ENCODE results near the gene RAB36. TPM values are rescaled to one million over a fixed set of nuclear protein-coding genes. Genes with fewer than 3 reads are reported as not detected.

Gene RAB36
- total and polyA plus RNA-seq, 2 donors (not counting 1 experiment from before 2014, with no cell fraction given): 1.1 to 3.3 TPM

GRCh38 chr22:23122992-23123803 is 22.1 kb upstream of the RAB36 start:
- Histone ChIP-seq H2AFZ (ENCODE audit: insufficient read depth, low read depth, low read length, poor library complexity, severe bottlenecking) (no peak overlapping the region), H3K4me2 (replicated peaks; ENCODE audit: low read depth, low read length, poor library complexity, severe bottlenecking) (no peak overlapping the region), H3K9me3 (ENCODE audit: control extremely low read depth in 1 of 3, control insufficient read depth in 2 of 3, insufficient read depth in 1 of 3, low read length in 2 of 3) (no peaks in the 10 kb centered on the region), H4K20me1 (ENCODE audit: control insufficient read depth, insufficient read depth, low read length, poor library complexity, severe bottlenecking) (no peaks in the 10 kb centered on the region), H3K9ac (ENCODE audit: low read length) (no peak overlapping the region), H3K79me2 (ENCODE audit: control insufficient read depth, insufficient read depth, low read length) (no peaks in the 10 kb centered on the region), H3K27ac (ENCODE audit: low read length in 2 of 2) (no peak overlapping the region), H3K4me3 (ENCODE audit: control extremely low read depth in 1 of 5, extremely low read depth in 1 of 5, insufficient read depth in 1 of 5, low read depth in 2 of 5, low read length in 4 of 5) (no peak overlapping the region), H3K27me3 (replicated peaks in 1 of 4; ENCODE audit: control extremely low read depth in 1 of 4, control insufficient read depth in 3 of 4, insufficient read depth in 4 of 4, low read length in 3 of 4) (no peaks in the 10 kb centered on the region), H3K4me1 (ENCODE audit: control insufficient read depth in 2 of 2, insufficient read depth in 2 of 2, low read length in 2 of 2) (peaks cover 5 to 12% of the 10 kb centered on the region in 2 donors), H3K36me3 (replicated peaks in 1 of 2; ENCODE audit: control extremely low read depth in 1 of 2, control insufficient read depth in 1 of 2, extremely low read depth in 1 of 2, insufficient read depth in 2 of 2, low read length in 1 of 2) (no peaks in the 10 kb centered on the region)
- POLR2A ChIA-PET: interaction anchor here (0.6 kb wide), 1 partner anchor 12 kb away, joined by 3 read pairs; no protein-coding TSS in a partner anchor
- intact Hi-C loops (cut with micrococcal nuclease): no loop called here
- ATAC-seq (ENCODE audit: low read depth) (no peak), DNase-seq (no peak)
- H3K4me1 Mint-ChIP-seq: peaks cover 14% of the 10 kb centered on the region
- no peaks in the 10 kb centered on the region for H3K27me3 Mint-ChIP-seq
- no peak overlapping the region for H3K27ac Mint-ChIP-seq
- no peak overlapping the region for H3K4me3 Mint-ChIP-seq
- CTCF ChIA-PET: interaction anchor here (0.9 to 6.7 kb wide), 4 partner anchors 148 to 378 kb away, joined by 3 to 84 read pairs (median 4); no protein-coding TSS in a partner anchor
- H3K9me3 Mint-ChIP-seq (ENCODE audit: insufficient read depth): no peaks in the 10 kb centered on the region
- 96% methylated on average over 22 of the region's 26 CpGs for WGBS (ENCODE audit: insufficient coverage)
- no peak for TF ChIP-seq CTCF (IDR thresholded peaks at IDR 0.05)
- no peak for TF ChIP-seq EZH2 (IDR thresholded peaks at IDR 0.05; ENCODE audit: borderline replicate concordance, insufficient read depth, low read depth, low read length, poor library complexity, severe bottlenecking)

GRCh38 chr22:23123804-23124254 is 21.4 kb upstream of the RAB36 start:
- Histone ChIP-seq H3K36me3 (replicated peaks in 1 of 2; ENCODE audit: control extremely low read depth in 1 of 2, control insufficient read depth in 1 of 2, extremely low read depth in 1 of 2, insufficient read depth in 2 of 2, low read length in 1 of 2) (no peaks in the 10 kb centered on the region), H4K20me1 (ENCODE audit: control insufficient read depth, insufficient read depth, low read length, poor library complexity, severe bottlenecking) (no peaks in the 10 kb centered on the region), H3K9me3 (ENCODE audit: control extremely low read depth in 1 of 3, control insufficient read depth in 2 of 3, insufficient read depth in 1 of 3, low read length in 2 of 3) (no peaks in the 10 kb centered on the region), H3K27ac (ENCODE audit: low read length in 2 of 2) (no peak overlapping the region), H3K27me3 (replicated peaks in 1 of 4; ENCODE audit: control extremely low read depth in 1 of 4, control insufficient read depth in 3 of 4, insufficient read depth in 4 of 4, low read length in 3 of 4) (no peaks in the 10 kb centered on the region), H3K4me2 (replicated peaks; ENCODE audit: low read depth, low read length, poor library complexity, severe bottlenecking) (no peak overlapping the region), H2AFZ (ENCODE audit: insufficient read depth, low read depth, low read length, poor library complexity, severe bottlenecking) (no peak overlapping the region), H3K79me2 (ENCODE audit: control insufficient read depth, insufficient read depth, low read length) (no peaks in the 10 kb centered on the region), H3K9ac (ENCODE audit: low read length) (no peak overlapping the region), H3K4me1 (ENCODE audit: control insufficient read depth in 2 of 2, insufficient read depth in 2 of 2, low read length in 2 of 2) (peaks cover 5 to 12% of the 10 kb centered on the region in 2 donors), H3K4me3 (ENCODE audit: control extremely low read depth in 1 of 5, extremely low read depth in 1 of 5, insufficient read depth in 1 of 5, low read depth in 2 of 5, low read length in 4 of 5) (no peak overlapping the region)
- ATAC-seq (ENCODE audit: low read depth): no peak
- CTCF ChIA-PET: interaction anchor here (0.9 to 6.7 kb wide), 5 partner anchors 9 to 378 kb away, joined by 3 to 84 read pairs (median 4); no protein-coding TSS in a partner anchor
- DNase-seq: no peak
- H3K27ac Mint-ChIP-seq: no peak overlapping the region
- WGBS (ENCODE audit: insufficient coverage): 86% methylated on average over 5 of the region's 9 CpGs
- peaks cover 16% of the 10 kb centered on the region for H3K4me1 Mint-ChIP-seq
- H3K4me3 Mint-ChIP-seq: no peak overlapping the region
- POLR2A ChIA-PET: interaction anchor here (0.6 kb wide), 1 partner anchor 11 kb away, joined by 3 read pairs; no protein-coding TSS in a partner anchor
- H3K27me3 Mint-ChIP-seq: no peaks in the 10 kb centered on the region
- no peaks in the 10 kb centered on the region for H3K9me3 Mint-ChIP-seq (ENCODE audit: insufficient read depth)
- intact Hi-C loops (cut with micrococcal nuclease): no loop called here
- TF ChIP-seq CTCF (IDR thresholded peaks at IDR 0.05): no peak
- TF ChIP-seq EZH2 (IDR thresholded peaks at IDR 0.05; ENCODE audit: borderline replicate concordance, insufficient read depth, low read depth, low read length, poor library complexity, severe bottlenecking): no peak

Measured in B cell (primary cell).